AG04450 (cell line): ENCODE data around the gene DEDD2. TPM values are rescaled to one million over a fixed set of nuclear protein-coding genes. Genes with fewer than 3 reads are reported as not detected.

Experiments used
- CTCF ChIA-PET: fragments of 300-600, 350-600 bp; formaldehyde crosslinking; extraction: SDS; loops from one replicate; lab custom pipeline; 2022; ENCODE audit warnings: antibody characterized with exemption, inconsistent platforms; lab: Charles Lee
- POLR2A ChIA-PET: fragments of 350-600 bp; formaldehyde crosslinking; extraction: SDS; loops from one replicate; lab custom pipeline; 2021; ENCODE audit warnings: antibody characterized with exemption, inconsistent platforms; lab: Yijun Ruan, JAX
- DNase-seq: peaks from one replicate; pipeline ENCODE4 v3.0.0-alpha.2; 2011; ENCODE audit warnings: low read depth, low spot score
- H3K27ac ChIP-seq: one replicate; pipeline ENCODE4 v1.5.1; 2012; ENCODE audit warnings: low read depth, low read length, control low read depth
- H3K27me3 ChIP-seq: one replicate; pipeline ENCODE4 v1.6.0; 2012; ENCODE audit warnings: low read length; ENCODE audit not compliant: control insufficient read depth, insufficient read depth
- H3K4me3 ChIP-seq: 2 replicates; pipeline ENCODE4 v1.5.1; 2011; ENCODE audit warnings: mild to moderate bottlenecking, low read depth, low read length, control low read depth
- H3K9me3 ChIP-seq: 2 replicates; pipeline ENCODE4 v1.5.1; 2012; ENCODE audit warnings: low read length; ENCODE audit not compliant: control insufficient read depth, insufficient read depth
- CTCF ChIP-seq: IDR thresholded peaks from 2 replicates; pipeline ENCODE4 v1.5.1; 2011; ENCODE audit warnings: low read depth, low read length, control low read depth, inconsistent platforms
- polyA plus RNA-seq: library from polyadenylated mRNA; depleted of rRNA; stranded (reverse); fragments of >200 nt; gene quantifications from 2 replicates; pipeline ENCODE4 v1.2.3, GENCODE V29; 2011

The DEDD2 gene
- polyA plus RNA-seq, 1 experiment, result 11.8 TPM

DNA sequence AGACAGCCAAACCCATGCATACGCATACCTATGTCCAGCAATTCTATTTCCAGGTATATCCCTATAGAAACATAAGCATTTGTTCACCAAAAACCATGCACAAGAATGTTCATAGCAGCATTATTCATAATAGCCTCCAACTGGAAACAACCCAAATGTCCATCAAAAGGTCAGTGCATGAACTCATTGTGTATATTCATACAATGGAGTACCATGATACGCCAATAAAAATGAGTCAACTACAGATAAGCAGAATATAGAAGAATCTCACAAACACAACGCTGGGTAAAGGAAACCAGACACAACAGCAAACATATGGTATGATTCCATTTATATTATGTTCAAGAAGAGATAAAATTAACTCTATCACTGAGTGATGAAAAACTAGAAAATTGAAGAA is 23.8 kb downstream of the DEDD2 start:
- CTCF ChIA-PET, result interaction anchor here (0.7 kb wide), 1 partner anchor 886 kb away, joined by 6 read pairs; no protein-coding TSS in a partner anchor
- POLR2A ChIA-PET, result no interaction called here
- Histone ChIP-seq H3K27ac (no peak overlapping the region), H3K27me3 (no peaks in the 10 kb centered on the region), H3K9me3 (peaks cover 9% of the 10 kb centered on the region), H3K4me3 (no peak overlapping the region)
- TF ChIP-seq CTCF, result no peak
- DNase-seq, result no peak

DNA sequence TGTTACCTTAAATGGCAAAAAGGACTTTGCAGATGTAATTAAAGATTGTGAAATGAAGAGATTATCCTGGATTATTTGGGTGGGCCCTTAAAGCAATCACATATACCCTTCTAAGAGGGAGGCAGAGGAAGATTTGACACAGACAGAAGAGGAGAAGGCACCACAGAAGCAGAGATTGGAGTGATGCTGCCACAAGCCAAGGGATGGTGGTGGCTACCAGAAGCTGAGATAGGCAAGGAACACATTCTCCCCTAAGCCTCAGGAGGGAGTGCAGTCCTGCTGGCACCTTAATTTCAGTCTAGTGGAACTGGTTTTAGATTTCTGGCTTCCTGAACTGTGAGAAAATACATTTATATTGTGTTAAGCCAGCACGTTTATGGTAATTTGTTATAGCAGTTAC is 24.2 kb downstream of the DEDD2 start:
- ChIA-PET POLR2A (no interaction called here), CTCF (no interaction called here)
- H3K27me3 ChIP-seq, result no peaks in the 10 kb centered on the region

DNA sequence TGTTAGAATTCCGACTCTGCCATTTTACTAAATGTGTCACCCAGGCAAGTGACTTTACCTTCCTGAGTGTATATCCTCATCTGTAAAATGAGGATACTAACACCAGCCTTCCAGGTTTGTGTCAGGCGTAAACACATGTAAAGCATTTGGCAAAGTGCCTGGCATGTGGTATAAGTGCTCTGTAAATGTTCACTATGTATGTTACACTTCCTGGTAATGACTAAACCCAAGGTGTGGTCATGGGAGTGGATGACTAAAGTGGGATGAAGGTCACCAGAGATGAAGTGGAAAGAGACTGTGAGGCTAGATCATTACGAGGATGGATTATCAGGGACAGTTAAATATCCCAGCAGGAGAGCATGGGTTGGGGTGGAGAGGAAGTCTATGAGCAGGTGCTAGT is 25.6 kb downstream of the DEDD2 start:
- POLR2A ChIA-PET, result no interaction called here
- no peak for TF ChIP-seq CTCF
- Histone ChIP-seq H3K27ac (no peak overlapping the region), H3K27me3 (no peaks in the 10 kb centered on the region), H3K9me3 (peaks cover 9% of the 10 kb centered on the region), H3K4me3 (no peak overlapping the region)
- peak; percentile 26 for DNase-seq
- CTCF ChIA-PET, result interaction anchor here (1.7 kb wide), 1 partner anchor 83 kb away, joined by 6 read pairs; no protein-coding TSS in a partner anchor

More for the DNA sequence above, 24.2 kb downstream of the DEDD2 start:
- DNase-seq, result no peak
- Histone ChIP-seq H3K27ac (no peak overlapping the region), H3K9me3 (peaks cover 9% of the 10 kb centered on the region), H3K4me3 (no peak overlapping the region)
- TF ChIP-seq CTCF, result no peak

GRCh38 chr19:42191330-42191729 is 26.1 kb downstream of the DEDD2 start:
- Histone ChIP-seq H3K9me3 (peaks cover 5% of the 10 kb centered on the region), H3K27ac (no peak overlapping the region), H3K27me3 (no peaks in the 10 kb centered on the region), H3K4me3 (no peak overlapping the region)
- POLR2A ChIA-PET, result no interaction called here
- CTCF ChIA-PET, result interaction anchor here (1.7 kb wide), 1 partner anchor 82 kb away, joined by 6 read pairs; no protein-coding TSS in a partner anchor
- DNase-seq, result no peak
- no peak for TF ChIP-seq CTCF

GRCh38 chr19:42189133-42189532 is 28.3 kb downstream of the DEDD2 start:
- H3K27me3 ChIP-seq, result no peaks in the 10 kb centered on the region
- H3K27ac ChIP-seq, result no peak overlapping the region
- peaks cover 5% of the 10 kb centered on the region for H3K9me3 ChIP-seq
- DNase-seq, result no peak
- no peak overlapping the region for H3K4me3 ChIP-seq
- POLR2A ChIA-PET, result no interaction called here
- CTCF ChIA-PET, result interaction anchor here (0.9 to 2.0 kb wide), 2 partner anchors 12 to 81 kb away, joined by 3 to 12 read pairs; no protein-coding TSS in a partner anchor
- TF ChIP-seq CTCF, result no peak
